Measurements from ENCODE around the gene ADRA1B.

ADRA1B gene

DNA sequence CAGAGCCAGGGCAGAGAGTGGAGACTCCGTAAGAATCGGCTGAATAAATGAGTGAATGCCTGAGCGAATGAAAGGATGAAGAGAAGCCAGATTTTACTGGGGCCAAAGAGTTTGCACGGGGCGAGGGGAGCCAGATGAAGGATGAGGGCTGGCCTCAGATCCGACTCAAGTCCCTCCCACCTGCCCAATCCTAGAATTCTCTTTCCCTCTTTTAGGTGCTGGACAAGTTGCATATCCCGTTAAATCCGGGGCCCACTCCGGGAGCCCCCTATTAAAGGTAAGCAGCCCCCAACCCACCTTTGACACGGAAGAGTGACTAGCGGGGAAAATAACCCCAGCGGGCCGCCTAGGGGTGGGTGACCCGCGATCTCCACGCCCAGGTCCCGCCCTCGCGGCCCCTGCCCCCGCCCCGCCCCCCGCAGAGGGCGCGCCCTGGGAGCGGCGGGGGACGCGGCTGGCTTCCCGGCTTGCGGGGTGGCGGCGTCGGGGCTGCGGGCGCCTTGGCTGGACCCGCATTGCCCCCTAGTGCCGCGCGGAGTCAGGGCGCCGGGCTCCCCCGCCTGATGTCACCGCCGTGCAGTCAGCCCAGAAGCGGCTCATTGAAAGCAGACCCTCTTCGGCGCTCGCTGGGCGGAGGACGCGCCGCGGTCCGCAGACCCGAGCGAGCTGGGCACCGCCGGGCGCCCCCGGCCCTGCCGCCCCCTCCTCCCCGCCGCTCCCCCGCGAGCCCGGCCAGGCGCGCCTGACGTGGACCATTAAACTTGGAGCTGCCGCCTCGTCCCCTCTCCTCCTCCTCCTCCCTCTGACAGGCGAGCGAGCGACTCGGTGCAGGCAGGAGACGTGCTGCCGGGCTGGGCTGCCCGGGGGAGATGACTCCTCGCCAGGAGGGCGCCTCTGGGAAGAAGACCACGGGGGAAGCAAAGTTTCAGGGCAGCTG is at the start of gene ADRA1B:
Gene ADRA1B (plus strand): TSS at position 579 of the 937 bp plus-strand sequence. CDS start 424 bp downstream, outside the sequence.
- no peak for DNase-seq

DNA sequence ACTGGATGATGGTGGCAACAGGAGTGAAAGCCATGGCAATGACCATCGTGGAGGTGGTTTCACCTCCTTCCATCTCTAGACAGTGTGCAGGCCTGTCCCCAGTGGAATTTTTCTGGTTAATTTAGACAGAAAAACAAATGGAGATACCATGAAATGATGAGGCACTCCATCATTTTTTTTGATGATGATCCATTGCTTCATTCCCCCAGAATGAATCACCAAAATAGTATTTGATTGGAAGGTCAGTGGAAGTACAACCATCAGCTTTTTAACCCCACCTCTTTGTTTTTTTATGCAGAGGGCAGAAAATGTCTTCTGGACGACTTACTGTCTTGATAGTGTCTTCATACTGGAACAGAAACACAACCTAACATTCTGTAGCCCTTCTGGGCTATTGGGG is 42.6 kb upstream of the ADRA1B start:
- DNase-seq: no peak

DNA sequence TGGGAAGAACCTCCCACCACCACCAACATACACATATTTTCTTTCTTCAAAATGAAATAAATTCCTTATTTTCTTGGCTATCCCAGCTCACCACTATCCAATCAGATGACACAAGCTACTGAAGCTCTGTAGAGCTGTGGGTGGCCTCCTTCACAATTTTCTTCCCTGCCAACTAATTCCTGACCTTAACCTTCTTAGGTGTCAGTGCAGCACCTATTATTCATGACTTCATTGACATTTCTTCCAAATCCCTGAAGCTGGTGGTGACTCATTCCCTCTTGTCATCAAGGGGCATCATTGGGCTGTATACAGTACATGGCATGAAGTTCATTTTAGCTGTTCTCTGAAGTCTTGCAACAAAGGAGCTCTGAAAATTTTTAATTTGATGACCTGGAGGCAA is 42.0 kb upstream of the ADRA1B start:
- no peak for DNase-seq

DNA sequence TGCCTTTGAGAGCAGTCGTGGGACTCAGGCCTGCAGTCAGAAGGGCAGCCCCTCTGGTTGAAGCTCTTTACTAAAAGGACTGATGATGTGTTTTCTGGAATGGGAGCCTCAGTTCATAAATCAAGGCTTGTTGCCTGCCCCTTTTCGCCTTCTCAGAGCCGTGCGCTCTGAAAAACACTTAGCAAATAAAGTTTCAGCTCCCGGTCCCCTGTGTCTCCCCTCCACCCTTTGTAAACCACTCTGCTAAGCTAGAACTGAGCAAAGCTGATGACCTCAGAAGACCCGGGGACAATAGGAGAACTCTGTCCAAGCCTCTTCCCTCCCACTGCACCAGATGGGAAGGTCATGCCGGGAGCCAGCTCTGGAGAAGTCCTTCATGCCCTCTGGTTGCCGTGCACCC is 39.3 kb upstream of the ADRA1B start:
- DNase-seq: no peak

DNA sequence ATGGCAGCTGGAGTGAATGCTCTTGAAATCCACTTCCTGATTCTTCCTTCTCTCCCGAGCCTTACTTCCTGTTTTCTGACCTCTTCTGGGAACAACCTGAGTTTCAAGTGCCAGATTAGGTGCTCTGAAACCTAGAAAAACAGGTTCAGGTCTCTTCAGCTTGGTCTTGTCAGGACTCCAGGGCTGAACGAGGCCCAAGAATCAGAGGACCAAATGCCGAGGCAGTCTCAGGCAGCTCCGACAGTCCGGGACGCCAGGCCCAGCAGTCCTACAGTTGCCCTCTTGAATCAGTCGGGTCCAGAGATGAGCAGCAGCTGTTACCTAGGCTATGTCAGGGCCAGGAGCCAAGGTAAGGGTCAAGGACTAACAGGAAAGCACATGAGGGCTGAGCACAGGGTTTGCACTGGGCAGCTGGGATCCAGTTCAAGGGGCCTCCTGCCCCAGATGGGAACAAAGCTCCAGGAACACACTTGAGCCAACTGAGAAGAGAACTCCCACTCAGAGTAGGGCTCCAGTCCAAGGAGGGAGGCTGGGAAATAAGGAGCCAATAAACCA is 38.3 kb upstream of the ADRA1B start:
- DNase-seq: no peak

DNA sequence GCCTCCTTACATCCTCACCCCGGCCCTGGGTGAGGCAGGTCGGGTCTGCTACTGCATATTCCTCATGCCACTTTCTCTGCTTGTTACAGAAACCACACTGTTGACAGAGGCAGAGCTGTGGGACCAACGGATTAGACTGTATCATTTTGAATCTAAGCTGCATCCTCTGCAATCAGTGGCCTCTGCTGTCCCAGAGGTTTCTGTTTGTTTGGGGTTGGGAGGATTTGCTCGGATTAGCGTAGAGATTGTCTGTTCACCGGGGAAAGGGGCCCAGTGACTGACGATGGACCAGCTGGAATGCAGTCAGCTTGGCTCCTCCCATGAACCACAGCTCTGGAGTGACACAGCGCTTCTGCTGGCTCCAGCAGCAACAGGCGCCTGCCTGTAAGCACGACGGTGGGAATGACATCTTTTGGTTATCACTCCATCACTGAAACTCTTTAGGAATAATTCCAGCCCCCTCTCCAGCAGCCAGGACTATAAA is 37.3 kb upstream of the ADRA1B start:
- DNase-seq: no peak

DNA sequence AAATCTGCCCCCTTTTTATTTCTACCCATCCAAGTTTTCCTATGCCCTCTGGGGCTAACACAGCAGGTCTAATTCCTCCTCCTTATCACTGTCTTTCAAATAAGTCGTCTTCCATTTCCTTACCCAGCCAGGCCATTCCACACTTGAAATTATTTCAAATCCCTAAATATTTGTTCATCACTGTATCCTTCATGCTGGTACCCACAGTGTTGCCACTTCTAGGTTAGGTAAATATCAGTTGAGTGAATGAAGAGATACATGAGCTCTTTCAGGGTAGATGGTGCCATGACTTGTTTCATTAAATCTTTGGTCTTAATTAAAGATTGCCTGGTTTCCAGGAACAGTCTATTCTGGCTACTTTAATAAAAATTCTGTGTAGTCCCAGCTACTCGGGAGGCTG is 35.6 kb upstream of the ADRA1B start:
- DNase-seq: no peak

DNA sequence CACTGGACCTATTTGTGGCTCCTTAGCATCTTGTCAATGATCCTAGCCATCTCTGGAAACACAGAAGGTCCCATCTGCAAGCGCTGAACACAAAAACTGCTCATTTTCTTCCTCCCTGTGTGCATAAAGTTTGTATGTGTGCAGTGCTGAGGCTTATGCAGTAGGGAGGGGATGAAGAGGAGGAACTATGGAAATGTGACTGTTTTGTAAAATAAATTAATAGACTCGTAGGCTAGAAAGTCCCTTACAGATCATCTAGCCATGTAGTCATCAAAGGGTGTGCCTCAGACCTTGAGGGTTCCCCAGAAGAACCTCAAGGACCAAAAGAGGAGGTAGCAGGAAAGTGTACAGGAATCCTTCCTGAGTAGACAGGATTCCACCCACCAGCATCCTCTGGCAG is 34.3 kb upstream of the ADRA1B start:
- no peak for DNase-seq

DNA sequence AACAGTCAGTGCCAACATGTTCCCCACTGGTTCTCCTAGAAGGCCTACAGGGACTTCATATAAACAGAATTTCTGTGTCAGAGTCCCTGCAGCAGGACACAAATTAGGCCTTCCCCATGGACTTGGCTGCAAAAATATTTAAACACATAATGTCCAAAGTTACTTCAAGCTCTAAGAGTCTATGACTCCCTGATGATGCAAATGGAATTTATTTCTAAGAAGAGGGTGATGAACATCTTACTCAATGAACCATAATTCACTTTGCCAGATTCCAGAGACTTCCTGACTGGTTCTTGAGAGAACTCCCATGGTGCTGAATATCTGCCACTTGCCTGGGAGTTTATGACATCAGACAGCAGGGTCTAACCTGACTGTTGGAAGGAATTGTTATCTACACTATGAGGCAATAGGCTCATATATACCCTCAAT is 32.7 kb upstream of the ADRA1B start:
- DNase-seq: no peak

DNA sequence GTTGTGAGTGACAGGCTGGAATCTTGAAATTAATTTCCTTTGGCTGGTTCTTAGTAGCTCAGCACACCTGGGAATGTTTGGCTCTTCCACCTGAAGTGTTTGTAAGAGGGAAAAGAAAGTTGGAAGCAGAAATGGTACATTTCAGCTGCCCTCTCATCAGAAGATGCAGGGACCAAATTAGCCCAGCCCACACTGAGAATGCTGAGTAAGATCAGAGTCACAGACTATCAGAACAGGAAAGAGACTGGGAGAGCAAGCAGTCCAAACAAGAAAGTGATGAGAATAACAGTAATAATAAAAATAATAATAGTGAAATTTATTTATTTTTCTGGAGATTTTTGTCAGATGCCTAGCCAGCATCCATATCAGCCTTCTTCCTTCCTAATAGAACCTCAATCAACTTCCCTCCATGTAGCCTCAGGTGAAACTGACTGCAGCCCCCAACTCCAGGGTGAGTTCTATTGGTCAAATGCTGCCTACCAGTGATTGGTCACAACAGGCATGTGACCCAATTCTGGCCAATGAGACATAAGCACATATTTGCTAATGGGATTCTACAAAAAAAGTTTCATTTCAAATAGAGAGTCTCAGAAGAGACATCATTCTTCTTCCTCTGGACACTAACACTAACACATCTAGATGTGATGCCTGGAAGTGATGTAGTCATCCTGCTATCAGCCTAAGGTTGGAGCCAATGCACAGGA is 31.2 kb upstream of the ADRA1B start:
- no peak for DNase-seq

DNA sequence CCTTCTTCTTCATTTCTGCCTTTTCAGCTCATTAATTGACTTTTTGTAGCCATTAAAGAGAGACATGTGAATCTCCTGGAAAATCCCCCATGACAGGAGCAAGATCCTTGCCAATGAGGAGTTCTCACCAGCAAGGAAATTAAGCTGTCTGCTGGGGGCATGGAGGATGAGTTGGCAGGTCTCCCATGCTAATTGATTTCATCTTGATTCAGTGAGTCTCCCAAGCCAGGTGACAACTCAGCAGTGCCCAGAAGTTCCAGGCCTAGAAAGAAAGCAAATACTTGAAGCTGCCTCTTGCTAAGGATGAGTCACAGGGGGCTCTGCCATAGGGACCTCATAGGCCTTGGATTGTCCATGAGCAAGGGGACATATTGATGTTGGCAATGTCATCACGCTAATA is 30.0 kb upstream of the ADRA1B start:
- DNase-seq: no peak

DNA sequence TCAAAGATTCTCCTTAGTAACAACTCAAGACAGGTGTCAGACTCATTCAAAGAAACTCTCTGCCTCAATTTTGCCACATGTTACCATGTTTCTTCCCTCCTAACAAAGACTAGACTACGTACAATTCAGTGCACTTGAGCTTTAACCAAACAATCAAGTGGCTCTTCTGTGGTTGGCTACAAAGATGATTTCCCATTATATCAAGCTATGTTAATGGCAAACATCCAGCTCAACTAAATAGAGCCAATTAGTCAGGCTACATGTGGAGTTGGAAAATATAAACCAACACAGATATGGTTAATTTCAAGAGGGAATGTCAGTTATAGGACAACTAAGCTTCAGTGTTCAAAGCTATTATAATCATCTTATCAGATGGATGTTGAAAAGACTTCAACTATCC is 29.2 kb upstream of the ADRA1B start:
- peak; percentile 16 for DNase-seq

DNA sequence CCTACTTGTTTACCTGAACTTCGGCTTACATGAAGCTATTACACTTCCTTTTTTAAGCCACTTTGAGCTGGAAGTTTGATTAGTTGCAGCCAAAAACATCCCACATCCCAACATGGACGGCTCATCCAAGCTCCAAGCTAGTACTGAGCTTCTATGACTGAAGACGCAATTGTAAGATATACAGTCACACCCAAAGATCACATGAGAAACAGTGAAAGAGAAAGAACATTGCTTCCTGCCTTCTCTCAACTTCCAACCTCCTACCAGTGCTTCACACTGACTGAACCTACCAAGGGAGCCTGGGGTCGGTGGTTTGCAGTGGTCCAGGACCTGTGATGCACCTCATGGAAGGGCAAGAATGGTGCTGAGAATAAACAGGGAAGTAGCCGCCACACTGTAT is 27.4 kb upstream of the ADRA1B start:
- DNase-seq: no peak

DNA sequence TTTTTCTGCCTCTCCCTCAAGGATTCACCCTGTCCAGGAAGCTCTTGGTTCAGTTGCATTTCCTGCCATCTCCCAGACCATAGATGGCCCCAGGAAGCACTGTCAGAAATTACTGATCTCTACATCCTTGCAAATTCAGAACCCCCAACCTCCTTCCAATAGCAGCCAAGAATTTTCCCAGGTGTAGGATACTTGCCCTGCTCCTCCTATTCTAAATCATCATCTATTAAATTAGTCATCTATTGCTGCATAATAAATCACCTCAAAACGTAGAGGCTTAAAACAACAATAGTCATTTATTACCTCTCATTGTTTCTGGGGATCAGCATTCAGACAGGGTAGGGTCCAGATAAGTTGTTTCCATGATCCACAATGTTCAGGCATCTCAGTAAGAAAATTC is 26.1 kb upstream of the ADRA1B start:
- no peak for DNase-seq

DNA sequence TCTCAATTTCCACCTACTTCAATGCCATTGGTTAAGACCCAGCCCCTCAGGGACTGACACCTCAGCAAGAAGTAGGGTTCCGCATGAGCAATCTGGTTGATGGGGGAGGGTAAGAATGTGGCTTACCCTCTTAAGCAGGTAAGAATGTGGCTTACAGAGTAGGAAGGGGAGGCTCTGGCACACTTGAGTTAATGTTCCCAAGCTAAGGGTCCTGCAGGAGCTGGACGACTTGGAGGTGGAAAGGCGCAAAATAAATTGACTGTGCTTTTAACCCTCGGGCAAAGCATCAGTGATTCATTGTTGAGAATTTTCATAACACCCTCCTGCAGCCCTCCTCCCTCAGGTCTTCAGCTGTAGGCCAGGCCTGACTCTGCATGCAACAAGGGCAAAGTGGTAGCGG is 24.9 kb upstream of the ADRA1B start:
- DNase-seq: no peak

DNA sequence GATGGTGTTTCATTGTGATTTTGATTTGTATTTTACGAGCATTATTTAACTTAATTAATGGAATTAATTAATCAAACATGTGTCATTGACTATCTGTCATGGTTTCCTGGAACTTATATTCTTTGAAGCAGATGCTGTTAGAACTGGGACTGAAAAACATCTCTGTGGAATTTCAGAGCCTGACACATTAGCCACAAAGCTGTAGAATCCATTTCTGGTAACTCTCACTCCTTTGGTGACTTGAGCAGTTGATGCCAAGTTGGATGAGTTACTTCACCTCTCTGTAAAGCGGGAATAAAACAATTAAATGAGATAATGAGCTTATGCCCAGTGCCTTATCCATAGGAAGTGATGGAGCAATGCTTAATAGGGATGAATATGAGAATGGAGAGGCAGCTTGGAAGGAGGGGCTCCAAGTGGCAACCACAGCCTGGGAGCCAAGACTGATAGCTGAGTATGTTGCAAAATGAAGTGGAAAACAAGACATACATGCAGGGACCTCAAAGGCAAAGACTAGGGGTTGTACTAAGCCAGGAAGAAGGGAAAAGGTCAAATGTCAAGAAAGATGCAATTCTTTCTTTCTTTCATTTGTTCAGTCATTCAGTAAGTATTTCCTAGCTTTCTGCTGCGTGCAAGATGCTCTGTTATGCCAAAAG is 23.1 kb upstream of the ADRA1B start:
- no peak for DNase-seq

DNA sequence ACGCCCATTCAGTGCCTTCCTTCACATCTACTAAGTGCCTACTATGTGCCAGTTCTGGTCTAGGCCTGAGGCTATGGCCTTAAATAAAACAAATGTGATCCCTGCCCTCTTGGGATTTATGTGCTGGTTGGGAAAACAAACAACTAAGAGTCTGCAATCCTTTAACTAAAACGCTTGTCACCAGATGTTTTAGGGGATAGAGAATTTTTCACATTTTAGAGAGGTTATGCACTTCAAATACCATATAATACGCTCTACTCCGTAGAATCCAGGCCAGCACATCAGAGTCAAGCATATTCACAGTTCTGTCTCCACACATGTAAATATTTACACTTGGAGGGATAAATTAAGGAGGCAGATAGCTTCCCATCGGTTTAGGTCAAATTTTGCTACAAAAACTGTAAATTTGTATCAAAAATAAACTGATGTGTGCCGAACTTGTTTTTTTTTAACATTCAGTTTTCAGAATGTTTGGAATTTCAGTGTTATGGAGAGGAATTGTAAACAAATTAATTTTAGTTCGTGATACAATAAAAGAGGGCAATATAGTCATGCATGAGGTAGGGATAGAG is 22.0 kb upstream of the ADRA1B start:
- no peak for DNase-seq

DNA sequence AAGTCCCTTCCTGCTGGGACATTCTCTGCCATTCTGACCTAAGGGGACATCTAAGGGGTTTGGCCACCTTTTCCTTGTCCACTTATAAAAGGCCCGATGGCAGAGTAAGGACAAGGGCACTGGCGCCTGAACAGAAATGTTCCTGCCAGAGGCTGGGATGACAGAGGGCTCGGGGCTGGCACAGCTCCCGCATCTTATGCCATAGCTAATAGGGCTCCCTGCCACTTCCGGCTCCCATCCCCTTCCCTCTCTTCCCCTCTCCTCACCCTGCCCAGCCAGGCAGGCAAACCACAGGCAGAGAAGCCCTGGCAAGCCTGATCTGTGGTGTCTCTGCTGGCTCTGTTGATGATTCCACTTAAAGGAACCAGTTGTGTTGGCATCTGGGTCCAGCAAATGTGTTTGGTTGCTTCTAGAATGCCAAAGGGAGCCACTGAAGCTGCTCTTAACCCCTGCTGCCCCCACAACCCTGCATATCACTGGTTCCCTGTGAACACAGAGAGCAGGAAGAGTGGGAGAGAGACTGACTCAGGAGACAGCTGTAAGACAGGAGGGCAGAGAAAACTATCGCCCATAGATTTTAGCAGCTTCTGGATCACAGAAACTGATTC is 18.4 kb upstream of the ADRA1B start:
- no peak for DNase-seq

DNA sequence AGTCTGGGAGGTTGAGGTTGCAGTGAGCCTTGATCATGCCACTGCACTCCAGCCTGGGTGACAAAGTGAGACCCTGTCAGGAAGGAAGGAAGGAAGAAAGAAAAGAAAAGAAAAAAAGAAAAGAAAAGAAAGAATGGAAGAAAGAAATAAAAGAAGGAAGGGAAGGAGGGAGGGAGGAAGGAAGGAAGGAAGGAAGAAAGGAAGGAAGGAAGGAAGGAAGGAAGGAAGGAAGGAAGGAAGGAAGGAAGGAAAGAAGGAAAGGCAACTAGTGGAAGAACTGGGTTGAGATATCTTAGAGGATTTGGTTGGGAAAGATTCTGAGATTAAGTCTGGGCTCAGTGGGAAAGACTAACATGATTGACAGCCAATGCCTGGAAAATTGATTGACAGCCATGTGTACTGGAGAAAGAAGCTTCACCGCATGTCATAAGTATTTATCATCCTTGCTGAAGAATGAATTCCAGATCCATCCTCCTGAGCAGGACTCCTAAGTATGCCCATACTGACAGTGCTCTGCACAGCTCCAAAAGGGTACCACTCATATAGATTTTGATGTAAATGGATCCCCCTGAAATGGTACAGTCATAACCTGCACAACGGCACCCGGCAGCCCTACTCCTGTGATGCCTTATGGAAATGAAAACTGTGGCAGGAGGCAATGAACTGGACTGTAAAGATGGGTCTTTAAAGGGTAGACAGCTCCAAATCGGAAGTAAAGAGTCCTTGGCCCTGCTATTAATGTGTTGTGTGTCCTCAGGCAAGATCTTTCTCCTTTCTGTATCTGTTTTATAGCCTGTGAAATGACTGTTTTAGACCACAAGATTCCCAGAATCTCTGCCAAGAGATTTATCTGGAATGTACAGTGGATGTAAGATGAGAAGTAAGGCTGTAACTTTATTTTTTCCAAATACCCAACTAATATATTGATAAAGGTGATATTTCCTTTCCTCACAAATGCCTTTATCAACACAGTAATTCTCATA is 16.9 kb upstream of the ADRA1B start:
- DNase-seq: no peak

DNA sequence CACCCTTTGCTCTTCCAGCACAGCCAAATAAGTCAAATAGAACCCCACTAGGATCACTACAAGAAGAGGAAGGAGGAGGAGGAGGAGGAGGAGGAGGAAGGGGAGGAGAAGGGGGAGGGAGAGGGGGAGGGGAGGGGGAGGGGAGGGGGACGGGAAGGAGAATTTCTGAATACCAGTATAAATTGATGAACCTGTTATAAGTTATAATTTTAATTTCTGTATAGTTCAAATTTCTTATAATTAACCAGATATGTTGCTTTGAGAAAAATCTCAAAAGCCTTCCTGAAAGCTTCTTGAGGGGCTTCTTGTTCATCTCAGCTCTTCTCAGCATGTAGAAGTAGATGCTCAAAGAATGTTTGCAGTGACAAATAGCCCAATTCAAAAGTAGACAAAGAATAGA is 15.0 kb upstream of the ADRA1B start:
- no peak for DNase-seq

DNA sequence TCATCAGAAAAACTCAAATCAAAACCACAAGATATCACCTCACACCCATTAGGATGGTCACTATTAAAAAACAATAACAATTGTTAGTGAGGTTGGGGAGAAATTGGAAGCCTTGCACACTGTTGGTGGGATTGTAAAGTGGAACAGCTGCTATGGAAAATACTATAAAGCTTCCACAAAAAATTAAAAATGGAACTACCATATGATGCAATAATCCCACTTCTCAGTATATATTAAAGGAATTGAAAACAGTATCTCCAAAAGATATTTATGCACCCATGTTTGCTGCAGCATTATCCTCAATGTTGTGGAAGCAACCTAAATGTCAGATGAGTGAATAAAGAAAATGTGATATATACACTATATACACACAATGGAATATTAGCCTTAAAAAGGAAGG is 14.5 kb upstream of the ADRA1B start:
- DNase-seq: no peak
